ENCODE data around the gene CDCA3.

DNA sequence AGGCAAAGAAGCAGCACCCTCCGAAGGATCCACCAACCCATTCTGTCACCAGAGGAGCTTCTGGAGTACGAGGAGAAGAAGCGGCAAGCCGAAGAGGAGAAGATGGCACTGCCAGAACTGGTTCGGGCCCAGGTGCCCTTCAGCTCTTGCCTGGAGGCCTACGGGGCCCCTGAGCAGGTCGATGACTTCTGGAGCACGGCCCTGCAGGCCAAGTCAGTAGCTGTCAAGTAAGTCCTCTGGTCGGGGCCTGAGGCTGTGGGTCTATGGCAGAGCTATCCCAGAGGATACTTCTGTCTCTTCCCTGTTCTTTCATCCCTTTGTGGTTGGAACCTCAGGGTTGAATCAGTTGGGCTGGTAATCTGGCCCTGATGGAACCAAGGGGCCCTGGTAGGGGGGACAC, 10.3 kb upstream of the CDCA3 start:
- TF ChIP-seq EZH2 (IDR thresholded peaks at IDR 0.05; ENCODE audit: low read length, unreplicated experiment) = no peak
- TF ChIP-seq, protein P1, sequence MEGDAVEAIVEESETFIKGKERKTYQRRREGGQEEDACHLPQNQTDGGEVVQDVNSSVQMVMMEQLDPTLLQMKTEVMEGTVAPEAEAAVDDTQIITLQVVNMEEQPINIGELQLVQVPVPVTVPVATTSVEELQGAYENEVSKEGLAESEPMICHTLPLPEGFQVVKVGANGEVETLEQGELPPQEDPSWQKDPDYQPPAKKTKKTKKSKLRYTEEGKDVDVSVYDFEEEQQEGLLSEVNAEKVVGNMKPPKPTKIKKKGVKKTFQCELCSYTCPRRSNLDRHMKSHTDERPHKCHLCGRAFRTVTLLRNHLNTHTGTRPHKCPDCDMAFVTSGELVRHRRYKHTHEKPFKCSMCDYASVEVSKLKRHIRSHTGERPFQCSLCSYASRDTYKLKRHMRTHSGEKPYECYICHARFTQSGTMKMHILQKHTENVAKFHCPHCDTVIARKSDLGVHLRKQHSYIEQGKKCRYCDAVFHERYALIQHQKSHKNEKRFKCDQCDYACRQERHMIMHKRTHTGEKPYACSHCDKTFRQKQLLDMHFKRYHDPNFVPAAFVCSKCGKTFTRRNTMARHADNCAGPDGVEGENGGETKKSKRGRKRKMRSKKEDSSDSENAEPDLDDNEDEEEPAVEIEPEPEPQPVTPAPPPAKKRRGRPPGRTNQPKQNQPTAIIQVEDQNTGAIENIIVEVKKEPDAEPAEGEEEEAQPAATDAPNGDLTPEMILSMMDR (conservative IDR thresholded peaks at IDR 0.05; ENCODE audit: low read depth, low read length) = no peak
- no peak for TF ChIP-seq EZH2phosphoT487 (IDR thresholded peaks at IDR 0.05; ENCODE audit: borderline replicate concordance, low read length)

All from PC-3 (cell line).